K562 (cell line): Measurements from ENCODE around the gene C11orf65. TPM values are rescaled to one million over a fixed set of nuclear protein-coding genes. Genes with fewer than 3 reads are reported as not detected.

ENCODE experiments used
- ATAC-seq: fragments of 200-7000 bp; cut with Tn5 transposase; 3 replicates; pipeline ENCODE4 v1.9.1; 2020; ENCODE audit warnings: moderate library complexity
- BruUV-seq: library from RNA; stranded (reverse); fragments of 400-500 nt; replicated peaks from 2 replicates; lab custom pipeline; 2021; lab: Mats Ljungman, UMichigan
- CTCF ChIA-PET: fragments of 300-600 bp; formaldehyde crosslinking; extraction: SDS; loops from one replicate; lab custom pipeline; 2021; ENCODE audit warnings: low intra/inter-chr PET ratio; lab: Yijun Ruan, JAX
- POLR2A ChIA-PET: fragments of 300-600, 350-650 bp; sonication (Branson Sonifier 250); formaldehyde crosslinking; extraction: SDS; loops from one replicate; lab custom pipeline; 2021; ENCODE audit warnings: antibody characterized with exemption, inconsistent platforms; lab: Yijun Ruan, JAX
- DNase-seq, 4 experiments: peaks; one replicate each; pipeline versions ENCODE4 v3.0.0 to v3.0.0-alpha.2; 2011 to 2018; ENCODE audit warnings: low spot score in 3 of 4, mixed read lengths in 3 of 4; ENCODE audit errors: extremely low read depth in 1 of 4
- FAIRE-seq: peaks from 2 replicates; lab custom pipeline; 2011; peaks lifted over from hg19 to GRCh38; lab: Jason Lieb, UNC
- H2AFZ ChIP-seq: 2 replicates; pipeline ENCODE4 v1.6.0; 2011; ENCODE audit warnings: low read depth, low read length, control low read depth, inconsistent platforms
- H3K27ac ChIP-seq: fragments of 200-600 bp; 3 replicates; pipeline ENCODE4 v1.8.0; 2011; ENCODE audit warnings: low read depth, mild to moderate bottlenecking, control low read depth, inconsistent platforms, low read length, moderate library complexity, mixed read lengths; ENCODE audit errors: extremely low read depth
- H3K27me3 ChIP-seq, 2 experiments: fragments of 300-600 bp in 1 of 2; 2 replicates in 1 of 2; 3 replicates in 1 of 2; pipeline versions ENCODE4 v1.6.0 to v1.8.0; 2011; ENCODE audit warnings: inconsistent platforms in 2 of 2, low read length in 2 of 2, mild to moderate bottlenecking in 1 of 2, mixed read lengths in 1 of 2, moderate library complexity in 1 of 2; ENCODE audit not compliant: control insufficient read depth in 2 of 2, insufficient read depth in 2 of 2
- H3K36me3 ChIP-seq: fragments of 300-600 bp; 3 replicates; pipeline ENCODE4 v1.8.0; 2011; ENCODE audit warnings: mild to moderate bottlenecking, low read length, inconsistent platforms; ENCODE audit not compliant: control insufficient read depth, insufficient read depth
- H3K4me1 ChIP-seq, 2 experiments: fragments of 200-600 bp in 1 of 2; replicated peaks in 1 of 2; 2 replicates in 1 of 2; 3 replicates in 1 of 2; pipeline versions ENCODE4 v1.5.1 to v1.8.0; 2011; ENCODE audit warnings: inconsistent platforms in 2 of 2, low read length in 2 of 2, mild to moderate bottlenecking in 1 of 2, mixed read lengths in 1 of 2, moderate library complexity in 1 of 2; ENCODE audit not compliant: control insufficient read depth in 2 of 2, insufficient read depth in 2 of 2
- H3K4me2 ChIP-seq: 2 replicates; pipeline ENCODE4 v1.6.1; 2011; ENCODE audit warnings: low read length, control low read depth, inconsistent platforms, mixed read lengths; ENCODE audit not compliant: insufficient read depth
- H3K4me3 ChIP-seq: fragments of 200-600 bp; sonication (generic), shearing (Covaris generic); 2 replicates; pipeline ENCODE4 v1.5.1; 2016; ENCODE audit warnings: control low read depth, inconsistent platforms
- H3K79me2 ChIP-seq: fragments of 200-600 bp; 3 replicates; pipeline ENCODE4 v1.8.0; 2011; ENCODE audit warnings: low read length, inconsistent platforms; ENCODE audit not compliant: control insufficient read depth, insufficient read depth
- H3K9ac ChIP-seq, 2 experiments: 2 replicates each; pipeline versions ENCODE4 v1.6.0 to v1.6.1; 2011; ENCODE audit warnings: low read depth in 2 of 2, low read length in 2 of 2, control low read depth in 1 of 2, inconsistent platforms in 1 of 2, mild to moderate bottlenecking in 1 of 2, mixed read lengths in 1 of 2; ENCODE audit not compliant: insufficient read depth in 1 of 2
- H3K9me1 ChIP-seq: one replicate; pipeline ENCODE4 v1.6.0; 2011; ENCODE audit warnings: inconsistent platforms, mild to moderate bottlenecking, low read length, moderate library complexity; ENCODE audit not compliant: control insufficient read depth, insufficient read depth
- H3K9me3 ChIP-seq: replicated peaks from 2 replicates; pipeline ENCODE4 v1.5.1; 2011; ENCODE audit warnings: low read depth, low read length, inconsistent platforms; ENCODE audit not compliant: control insufficient read depth, insufficient read depth
- H4K20me1 ChIP-seq: replicated peaks from 2 replicates; pipeline ENCODE4 v1.6.1; 2011; ENCODE audit warnings: low read length, inconsistent platforms, mixed read lengths; ENCODE audit not compliant: control insufficient read depth, insufficient read depth
- ARID2 ChIP-seq: fragments of 450-650 bp; IDR thresholded peaks from 2 replicates; pipeline ENCODE4 v1.6.1; 2017; ENCODE audit warnings: antibody characterized with exemption, mild to moderate bottlenecking
- E2F1 ChIP-seq: sonication (generic); formaldehyde crosslinking; IDR thresholded peaks from 2 replicates; pipeline ENCODE4 v1.8.1; 2023; ENCODE audit warnings: mild to moderate bottlenecking, missing genetic modification reagents, moderate library complexity
- HCFC1 ChIP-seq: IDR thresholded peaks from 2 replicates; pipeline ENCODE4 v1.6.1; 2012; ENCODE audit warnings: low read depth, low read length, improper control_type of control experiment
- HDAC8 ChIP-seq: fragments of 450-650 bp; IDR thresholded peaks from 2 replicates; pipeline ENCODE4 v1.6.1; 2016; ENCODE audit warnings: mild to moderate bottlenecking, missing genetic modification characterization, moderate library complexity, missing compliant biosample characterization
- JUN ChIP-seq, 2 experiments: sonication (generic) in 1 of 2; formaldehyde crosslinking in 1 of 2; IDR thresholded peaks; 2 replicates each; pipeline versions ENCODE4 v1.6.1 to v1.8.0; 2012 to 2022; ENCODE audit warnings: borderline replicate concordance in 2 of 2, mild to moderate bottlenecking in 2 of 2, improper control_type of control experiment in 1 of 2, low read depth in 1 of 2, low read length in 1 of 2, missing genetic modification reagents in 1 of 2
- MTA1 ChIP-seq: fragments of 450-650 bp; IDR thresholded peaks from 2 replicates; pipeline ENCODE4 v1.6.1; 2017; ENCODE audit warnings: borderline replicate concordance
- SREBF1 ChIP-seq: fragments of 150-350 bp; IDR thresholded peaks from 2 replicates; pipeline ENCODE4 v1.6.1; 2014; ENCODE audit warnings: antibody characterized with exemption, low read depth, low read length, borderline replicate concordance
- SRF ChIP-seq, 2 experiments: fragments of 250-450, 450-650 bp in 1 of 2; sonication (Bioruptor Pico) in 1 of 2; sonication (generic) in 1 of 2; formaldehyde crosslinking; IDR thresholded peaks; 2 replicates each; pipeline versions ENCODE4 v1.5.0 to v1.5.1; 2020 to 2022; ENCODE audit warnings: mild to moderate bottlenecking in 1 of 2, missing genetic modification reagents in 1 of 2
- TOE1 ChIP-seq, 2 experiments: fragments of 450-650 bp in 1 of 2; sonication (generic) in 1 of 2; formaldehyde crosslinking in 1 of 2; IDR thresholded peaks; 2 replicates each; pipeline versions ENCODE4 v1.7.1 to v1.8.0; 2016 to 2022; ENCODE audit warnings: borderline replicate concordance in 2 of 2, mild to moderate bottlenecking in 2 of 2, antibody characterized with exemption in 1 of 2, inconsistent platforms in 1 of 2, low read depth in 1 of 2, missing genetic modification reagents in 1 of 2, moderate library complexity in 1 of 2
- XRCC3 ChIP-seq: fragments of 450-650 bp; IDR thresholded peaks from 2 replicates; pipeline ENCODE4 v1.6.1; 2017; ENCODE audit warnings: mild to moderate bottlenecking, moderate library complexity
- XRCC5 ChIP-seq: fragments of 200-400 bp; formaldehyde crosslinking; IDR thresholded peaks from 2 replicates; pipeline ENCODE4 v1.6.1; 2017; ENCODE audit warnings: low read depth, mild to moderate bottlenecking, low read length
- ZNF232 ChIP-seq: sonication (generic); formaldehyde crosslinking; IDR thresholded peaks from 2 replicates; pipeline ENCODE4 v1.8.0; 2022; ENCODE audit warnings: mild to moderate bottlenecking, missing genetic modification reagents
- ZNF77 ChIP-seq: fragments of 250-450 bp; sonication (Bioruptor Pico); IDR thresholded peaks from 2 replicates; pipeline ENCODE4 v1.5.0; 2020
- WGBS: fragments of 100-300 bp; shearing (Covaris generic); methylation state at CpG from one replicate; pipeline ENCODE4 v1.1.6; 2016; ENCODE audit warnings: low coverage, mixed read lengths; ENCODE audit not compliant: insufficient coverage; ENCODE audit errors: missing lambda C conversion rate; 5-methylcytosine and 5-hydroxymethylcytosine counted together
- in situ Hi-C: fragments of 300-500 bp; cut with MboI; formaldehyde crosslinking; loops from 4 replicates; pipeline ENCODE4 v1.15.0; 2018; ENCODE audit warnings: inconsistent platforms, mixed read lengths
- intact Hi-C: fragments of 100-400 bp; cut with micrococcal nuclease; formaldehyde crosslinking; loops from 2 replicates; pipeline ENCODE4 v1.14.2; 2022
- polyA plus RNA-seq, 8 experiments: library from polyadenylated mRNA; depleted of rRNA in 4 of 8; stranded (reverse) in 5 of 8; unstranded in 3 of 8; fragments of >200 nt; fragmentation: Nextera tagmentation in 2 of 8; fragmentation: Illumina TruSeq in 1 of 8; extraction: Ambion mirVana in 2 of 8; extraction: Trizol in 1 of 8; gene quantifications; 2 replicates each; pipeline versions ENCODE4 v1.2.1 to v1.2.3, GENCODE V29; 2011 to 2014; ENCODE audit warnings: inconsistent platforms in 1 of 8, missing spikeins in 1 of 8
- total RNA-seq, 7 experiments: library from RNA; depleted of rRNA in 6 of 7; stranded (reverse); fragments of >200 nt in 6 of 7; fragmentation: Illumina TruSeq in 2 of 7; extraction: Trizol in 2 of 7; gene quantifications; 2 replicates each; pipeline versions ENCODE4 v1.2.1 to v1.2.3, GENCODE V29; 2011 to 2021; ENCODE audit warnings: low replicate concordance in 1 of 7
- TF ChIP-seq, protein P1 (sequence below): fragments of 450-650 bp; conservative IDR thresholded peaks from 2 replicates; pipeline ENCODE4 v1.6.1; 2016; ENCODE audit warnings: missing genetic modification characterization, low read depth, mild to moderate bottlenecking, control low read depth, missing compliant biosample characterization
- TF ChIP-seq, protein P2 (sequence below): fragments of 450-650 bp; IDR thresholded peaks from 2 replicates; pipeline ENCODE4 v1.7.1; 2018; ENCODE audit warnings: mild to moderate bottlenecking, low read depth; ENCODE audit not compliant: partially characterized antibody

The C11orf65 gene
- total and polyA plus RNA-seq, 9 of the 15 experiments (the other 6 are each of a cell fraction or from before 2014, with no cell fraction given) = 1.0 to 2.1 (median 1.2) TPM

DNA sequence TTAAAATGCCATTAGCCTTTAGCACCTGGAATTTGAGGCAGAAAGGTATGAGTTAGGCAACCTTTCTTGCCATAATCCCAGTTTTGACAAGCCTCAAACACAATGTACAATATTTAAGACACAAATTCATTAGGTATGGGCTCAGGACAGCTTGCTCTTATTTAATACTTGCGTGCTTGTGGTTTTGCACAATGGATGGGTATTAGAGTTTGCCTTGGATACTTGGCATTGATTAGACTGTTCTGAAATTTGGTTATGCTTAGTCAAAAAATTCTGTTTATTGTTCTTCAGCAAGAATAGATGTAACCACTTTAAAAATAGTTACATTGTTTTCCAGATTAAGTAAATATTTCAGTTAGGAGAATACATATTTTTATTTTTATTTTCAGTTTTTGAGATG is 5.4 kb upstream of the C11orf65 start:
- H3K9me1 ChIP-seq = no peaks in the 10 kb centered on the region
- peaks cover 34% of the 10 kb centered on the region; the same call in 2 of the 3 replicates for H3K36me3 ChIP-seq
- FAIRE-seq (no peak), DNase-seq (no peak), ATAC-seq (no peak)
- ChIA-PET POLR2A (no interaction called here), CTCF (no interaction called here)
- H3K4me3 ChIP-seq = no peak overlapping the region
- peaks cover 3 to 4% of the 10 kb centered on the region in 2 experiments; a peak in 3 of 5 replicates for H3K4me1 ChIP-seq
- WGBS = 100% methylated on average over 1 of the region's 1 CpG
- no peaks in the 10 kb centered on the region for H3K27me3 ChIP-seq
- intact Hi-C loops (no loop called here), in situ Hi-C loops (no loop called here)
- H2AFZ ChIP-seq = no peak overlapping the region
- no peak overlapping the region for H3K4me2 ChIP-seq
- BruUV-seq = no TSS peak
- no peak overlapping the region for H3K9ac ChIP-seq
- no peaks in the 10 kb centered on the region for H3K9me3 ChIP-seq
- no peaks in the 10 kb centered on the region for H3K79me2 ChIP-seq
- H4K20me1 ChIP-seq = no peaks in the 10 kb centered on the region
- no peak overlapping the region for H3K27ac ChIP-seq
- TF ChIP-seq SREBF1 (no peak), SRF (CRISPR knock-in tag; IDR thresholded peaks at IDR 0.05) (no peak), ZNF232 (no peak), ZNF77 (CRISPR knock-in tag) (no peak), XRCC5 (no peak), XRCC3 (no peak), MTA1 (no peak), TOE1 (IDR thresholded peaks at IDR 0.05; ENCODE audit: borderline replicate concordance) (no peak), TOE1 (CRISPR knock-in tag; IDR thresholded peaks at IDR 0.05; ENCODE audit: borderline replicate concordance, low read depth) (no peak), HDAC8 (tag) (no peak), E2F1 (CRISPR knock-in tag) (no peak), JUN (IDR thresholded peaks at IDR 0.05; ENCODE audit: borderline replicate concordance, low read depth, low read length) (no peak), JUN (CRISPR knock-in tag; IDR thresholded peaks at IDR 0.05; ENCODE audit: borderline replicate concordance) (no peak), ARID2 (no peak), HCFC1 (no peak)
- TF ChIP-seq, protein P1, sequence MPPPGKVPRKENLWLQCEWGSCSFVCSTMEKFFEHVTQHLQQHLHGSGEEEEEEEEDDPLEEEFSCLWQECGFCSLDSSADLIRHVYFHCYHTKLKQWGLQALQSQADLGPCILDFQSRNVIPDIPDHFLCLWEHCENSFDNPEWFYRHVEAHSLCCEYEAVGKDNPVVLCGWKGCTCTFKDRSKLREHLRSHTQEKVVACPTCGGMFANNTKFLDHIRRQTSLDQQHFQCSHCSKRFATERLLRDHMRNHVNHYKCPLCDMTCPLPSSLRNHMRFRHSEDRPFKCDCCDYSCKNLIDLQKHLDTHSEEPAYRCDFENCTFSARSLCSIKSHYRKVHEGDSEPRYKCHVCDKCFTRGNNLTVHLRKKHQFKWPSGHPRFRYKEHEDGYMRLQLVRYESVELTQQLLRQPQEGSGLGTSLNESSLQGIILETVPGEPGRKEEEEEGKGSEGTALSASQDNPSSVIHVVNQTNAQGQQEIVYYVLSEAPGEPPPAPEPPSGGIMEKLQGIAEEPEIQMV = no peak
- TF ChIP-seq, protein P2, sequence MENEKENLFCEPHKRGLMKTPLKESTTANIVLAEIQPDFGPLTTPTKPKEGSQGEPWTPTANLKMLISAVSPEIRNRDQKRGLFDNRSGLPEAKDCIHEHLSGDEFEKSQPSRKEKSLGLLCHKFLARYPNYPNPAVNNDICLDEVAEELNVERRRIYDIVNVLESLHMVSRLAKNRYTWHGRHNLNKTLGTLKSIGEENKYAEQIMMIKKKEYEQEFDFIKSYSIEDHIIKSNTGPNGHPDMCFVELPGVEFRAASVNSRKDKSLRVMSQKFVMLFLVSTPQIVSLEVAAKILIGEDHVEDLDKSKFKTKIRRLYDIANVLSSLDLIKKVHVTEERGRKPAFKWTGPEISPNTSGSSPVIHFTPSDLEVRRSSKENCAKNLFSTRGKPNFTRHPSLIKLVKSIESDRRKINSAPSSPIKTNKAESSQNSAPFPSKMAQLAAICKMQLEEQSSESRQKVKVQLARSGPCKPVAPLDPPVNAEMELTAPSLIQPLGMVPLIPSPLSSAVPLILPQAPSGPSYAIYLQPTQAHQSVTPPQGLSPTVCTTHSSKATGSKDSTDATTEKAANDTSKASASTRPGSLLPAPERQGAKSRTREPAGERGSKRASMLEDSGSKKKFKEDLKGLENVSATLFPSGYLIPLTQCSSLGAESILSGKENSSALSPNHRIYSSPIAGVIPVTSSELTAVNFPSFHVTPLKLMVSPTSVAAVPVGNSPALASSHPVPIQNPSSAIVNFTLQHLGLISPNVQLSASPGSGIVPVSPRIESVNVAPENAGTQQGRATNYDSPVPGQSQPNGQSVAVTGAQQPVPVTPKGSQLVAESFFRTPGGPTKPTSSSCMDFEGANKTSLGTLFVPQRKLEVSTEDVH = no peak
